Suprapubic skin (tissue), 4 donors: ENCODE results near the gene FGD5.

Source experiments
- EP300 ChIP-seq: sonication (generic); formaldehyde crosslinking; IDR thresholded peaks from one replicate; pipeline ENCODE4 v1.6.1; 2017; ENCODE audit warnings: antibody characterized with exemption
- POLR2A ChIP-seq, 2 donors: fragments of 450-650 bp; IDR thresholded peaks; one replicate each; pipeline ENCODE4 v1.6.1; 2017; ENCODE audit warnings: antibody characterized with exemption in 2 of 2, mild to moderate bottlenecking in 2 of 2, moderate library complexity in 2 of 2
- POLR2AphosphoS5 ChIP-seq, 3 donors: sonication (generic); formaldehyde crosslinking; IDR thresholded peaks; one replicate each; pipeline ENCODE4 v1.6.1; 2017; ENCODE audit warnings: antibody characterized with exemption in 3 of 3
- TF ChIP-seq, protein P1 (sequence below), 2 donors: fragments of 200-600 bp in 1 of 2; fragments of 450-650 bp in 1 of 2; sonication (generic) in 1 of 2; IDR thresholded peaks; one replicate each; pipeline ENCODE4 v1.5.1; 2016 to 2019; ENCODE audit warnings: antibody characterized with exemption in 2 of 2, mild to moderate bottlenecking in 1 of 2, moderate library complexity in 1 of 2

DNA sequence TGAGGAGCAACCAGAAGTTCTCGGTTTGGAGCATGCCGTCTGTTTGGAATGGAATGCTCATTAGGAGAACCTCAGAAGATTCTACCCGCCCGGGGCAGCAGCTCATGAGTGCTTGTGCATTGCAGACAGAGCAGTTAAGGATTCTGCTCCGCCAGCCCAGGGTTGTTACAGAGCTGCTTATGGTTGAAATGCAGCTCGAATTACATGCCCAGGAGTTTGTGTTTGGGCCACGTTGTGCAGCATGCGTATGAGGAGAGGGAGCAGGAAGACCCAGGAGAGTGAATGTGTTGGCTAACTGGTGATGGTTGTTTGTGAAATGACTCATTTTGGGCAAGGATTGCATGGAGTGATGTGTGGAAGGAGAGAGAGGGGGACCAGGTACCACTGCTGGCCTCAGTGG, 9.0 kb downstream of the FGD5 start:
- TF ChIP-seq, protein P1, sequence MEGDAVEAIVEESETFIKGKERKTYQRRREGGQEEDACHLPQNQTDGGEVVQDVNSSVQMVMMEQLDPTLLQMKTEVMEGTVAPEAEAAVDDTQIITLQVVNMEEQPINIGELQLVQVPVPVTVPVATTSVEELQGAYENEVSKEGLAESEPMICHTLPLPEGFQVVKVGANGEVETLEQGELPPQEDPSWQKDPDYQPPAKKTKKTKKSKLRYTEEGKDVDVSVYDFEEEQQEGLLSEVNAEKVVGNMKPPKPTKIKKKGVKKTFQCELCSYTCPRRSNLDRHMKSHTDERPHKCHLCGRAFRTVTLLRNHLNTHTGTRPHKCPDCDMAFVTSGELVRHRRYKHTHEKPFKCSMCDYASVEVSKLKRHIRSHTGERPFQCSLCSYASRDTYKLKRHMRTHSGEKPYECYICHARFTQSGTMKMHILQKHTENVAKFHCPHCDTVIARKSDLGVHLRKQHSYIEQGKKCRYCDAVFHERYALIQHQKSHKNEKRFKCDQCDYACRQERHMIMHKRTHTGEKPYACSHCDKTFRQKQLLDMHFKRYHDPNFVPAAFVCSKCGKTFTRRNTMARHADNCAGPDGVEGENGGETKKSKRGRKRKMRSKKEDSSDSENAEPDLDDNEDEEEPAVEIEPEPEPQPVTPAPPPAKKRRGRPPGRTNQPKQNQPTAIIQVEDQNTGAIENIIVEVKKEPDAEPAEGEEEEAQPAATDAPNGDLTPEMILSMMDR (IDR thresholded peaks at IDR 0.05), result no peak
- TF ChIP-seq POLR2A (IDR thresholded peaks at IDR 0.05), result no peak
- no peak for TF ChIP-seq POLR2AphosphoS5 (IDR thresholded peaks at IDR 0.05)
- TF ChIP-seq EP300, result no peak
